Epithelial cell of proximal tubule (primary cell): ENCODE measurements around the gene SPPL2B. TPM values are rescaled to one million over a fixed set of nuclear protein-coding genes. Genes with fewer than 3 reads are reported as not detected.

Source experiments
- DNase-seq: peaks from one replicate; pipeline ENCODE4 v3.0.0-alpha.2; 2011; ENCODE audit warnings: low read depth
- H3K4me3 ChIP-seq: 2 replicates; pipeline ENCODE4 v1.5.1; 2011; ENCODE audit warnings: low read depth, mild to moderate bottlenecking, low read length
- CTCF ChIP-seq: conservative IDR thresholded peaks from 2 replicates; pipeline ENCODE4 v1.5.1; 2012; ENCODE audit warnings: low read depth, mild to moderate bottlenecking, low read length
- total RNA-seq: library from RNA; depleted of rRNA; stranded (reverse); fragments of >200 nt; gene quantifications from 2 replicates; pipeline ENCODE4 v1.2.3, GENCODE V29; 2015

SPPL2B gene
- total RNA-seq, 1 donor from 2014 or later: 30.6 TPM

GRCh38 chr19:2318923-2319322 lies 9.6 kb upstream of the SPPL2B start:
- DNase-seq: no peak
- no peak for TF ChIP-seq CTCF
- H3K4me3 ChIP-seq: no peak overlapping the region

GRCh38 chr19:2319551-2319950 lies 8.9 kb upstream of the SPPL2B start:
- no peak for TF ChIP-seq CTCF
- no peak for DNase-seq
- H3K4me3 ChIP-seq: no peak overlapping the region

GRCh38 chr19:2320049-2320448 lies 8.4 kb upstream of the SPPL2B start:
- no peak for DNase-seq
- no peak overlapping the region for H3K4me3 ChIP-seq
- TF ChIP-seq CTCF: no peak

GRCh38 chr19:2320939-2321338 lies 7.5 kb upstream of the SPPL2B start:
- H3K4me3 ChIP-seq: no peak overlapping the region
- DNase-seq: no peak
- TF ChIP-seq CTCF: no peak

- DNase-seq: no peak
These were observed 6.8 kb upstream of the SPPL2B start for GRCh38 chr19:2321565-2322283.

GRCh38 chr19:2323707-2324106 lies 4.8 kb upstream of the SPPL2B start:
- no peak for TF ChIP-seq CTCF
- DNase-seq: no peak
- H3K4me3 ChIP-seq: no peak overlapping the region

More at GRCh38 chr19:2321565-2322283, 6.8 kb upstream of the SPPL2B start:
- no peak for TF ChIP-seq CTCF
- H3K4me3 ChIP-seq: no peak overlapping the region

- no peak for DNase-seq
- TF ChIP-seq CTCF: no peak
- H3K4me3 ChIP-seq: no peak overlapping the region
These were observed 4.1 kb upstream of the SPPL2B start for GRCh38 chr19:2324220-2324948.
